Endodermal cell (in vitro differentiated cells): ENCODE data around the gene WDHD1. TPM values are rescaled to one million over a fixed set of nuclear protein-coding genes. Genes with fewer than 3 reads are reported as not detected.
"Not testable (repeated sequence)": the region's sequence is repeated elsewhere in the genome, so short reads cannot be mapped to it uniquely, and the experiment has no call there.

ENCODE experiments used
- DNase-seq: peaks from one replicate; pipeline ENCODE4 v3.0.0-alpha.2; 2017
- H3K27ac ChIP-seq: 2 replicates; pipeline ENCODE4 v1.5.1; 2013; ENCODE audit warnings: mild to moderate bottlenecking, low read depth, low read length, moderate library complexity
- H3K27me3 ChIP-seq: 2 replicates; pipeline ENCODE4 v1.6.1; 2013; ENCODE audit warnings: mild to moderate bottlenecking, low read length, moderate library complexity; ENCODE audit not compliant: insufficient read depth, control insufficient read depth, poor library complexity, severe bottlenecking
- H3K36me3 ChIP-seq: 2 replicates; pipeline ENCODE4 v1.7.0; 2013; ENCODE audit warnings: mild to moderate bottlenecking, low read length, moderate library complexity; ENCODE audit not compliant: control insufficient read depth, insufficient read depth
- H3K4me1 ChIP-seq: one replicate; pipeline ENCODE4 v1.7.0; 2013; ENCODE audit warnings: low read length; ENCODE audit not compliant: control insufficient read depth, insufficient read depth
- H3K4me3 ChIP-seq: 2 replicates; pipeline ENCODE4 v1.5.1; 2013; ENCODE audit warnings: mild to moderate bottlenecking, low read length, moderate library complexity
- H3K9ac ChIP-seq: 2 replicates; pipeline ENCODE4 v1.6.1; 2013; ENCODE audit warnings: mild to moderate bottlenecking, low read length, moderate library complexity; ENCODE audit not compliant: poor library complexity, severe bottlenecking; ENCODE audit errors: extremely low read depth
- H3K9me3 ChIP-seq: 2 replicates; pipeline ENCODE4 v1.6.1; 2013; ENCODE audit warnings: mild to moderate bottlenecking, low read length, moderate library complexity; ENCODE audit not compliant: control insufficient read depth
- H3K27ac Mint-ChIP-seq: 2 replicates; pipeline ENCODE4 v1.8.0; 2020; ENCODE audit warnings: mixed read lengths
- H3K27me3 Mint-ChIP-seq: 2 replicates; pipeline ENCODE4 v1.8.0; 2021; ENCODE audit warnings: mild to moderate bottlenecking, mixed read lengths; ENCODE audit not compliant: insufficient read depth
- H3K36me3 Mint-ChIP-seq: 2 replicates; pipeline ENCODE4 v1.8.0; 2020; ENCODE audit warnings: low read depth, mixed read lengths
- H3K4me1 Mint-ChIP-seq: 2 replicates; pipeline ENCODE4 v1.8.0; 2020; ENCODE audit warnings: mixed read lengths
- H3K4me3 Mint-ChIP-seq: 2 replicates; pipeline ENCODE4 v1.8.0; 2020; ENCODE audit warnings: mild to moderate bottlenecking, moderate library complexity, mixed read lengths
- H3K9me3 Mint-ChIP-seq: 2 replicates; pipeline ENCODE4 v1.8.0; 2020; ENCODE audit warnings: mild to moderate bottlenecking, mixed read lengths
- WGBS, 2 experiments: methylation state at CpG; one replicate each; pipeline versions ENCODE4 v1.1.5 to v1.1.7; 2013; ENCODE audit warnings: missing lambda C conversion rate in 2 of 2, mixed read lengths in 1 of 2; ENCODE audit not compliant: insufficient coverage in 1 of 2, insufficient read length in 1 of 2; 5-methylcytosine and 5-hydroxymethylcytosine counted together
- total RNA-seq, 2 donors: library from RNA; stranded (reverse); fragmentation: NEBNext Ultra II Directional in 1 of 2; extraction: Animal tissue kit (Norgen Biotek cat#: 25700) in 1 of 2; gene quantifications; 2 replicates in 1 of 2; 3 replicates in 1 of 2; pipeline ENCODE4 v1.2.1, GENCODE V29; 2021
- TF ChIP-seq, protein P1 (sequence below): fragments of 200-600 bp; sonication (generic); conservative IDR thresholded peaks from 2 replicates; pipeline ENCODE4 v1.5.0; 2021; ENCODE audit warnings: antibody characterized with exemption, mild to moderate bottlenecking

Gene WDHD1
- total RNA-seq, 2 donors from 2014 or later = 63.4 to 99.3 TPM

DNA sequence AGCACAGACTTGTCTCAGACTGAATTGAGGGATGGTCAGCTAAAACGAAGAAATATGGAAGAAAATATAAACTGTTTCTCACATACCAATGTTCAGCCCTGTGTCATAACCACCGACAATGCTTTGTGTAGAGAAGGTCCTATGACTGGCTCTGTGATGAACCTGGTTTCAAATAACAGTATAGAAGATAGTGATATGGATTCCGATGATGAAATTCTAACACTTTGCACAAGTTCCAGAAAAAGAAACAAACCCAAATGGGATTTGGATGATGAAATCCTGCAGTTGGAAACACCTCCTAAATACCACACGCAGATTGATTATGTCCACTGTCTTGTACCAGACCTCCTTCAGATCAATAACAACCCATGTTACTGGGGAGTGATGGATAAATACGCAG is 16.6 kb upstream of the WDHD1 start:
- no peak overlapping the region for H3K4me3 Mint-ChIP-seq
- no peaks in the 10 kb centered on the region for H3K9me3 Mint-ChIP-seq
- no peaks in the 10 kb centered on the region for H3K9me3 ChIP-seq

GRCh38 chr14:55038708-55039107 is 11.8 kb upstream of the WDHD1 start:
- H3K36me3 Mint-ChIP-seq = peaks cover 65% of the 10 kb centered on the region
- peaks cover 5% of the 10 kb centered on the region for H3K9me3 Mint-ChIP-seq

More for the DNA sequence above, 16.6 kb upstream of the WDHD1 start:
- Histone ChIP-seq H3K27me3 (no peaks in the 10 kb centered on the region), H3K4me1 (no peaks in the 10 kb centered on the region), H3K9ac (no peak overlapping the region), H3K36me3 (peaks cover 38% of the 10 kb centered on the region), H3K4me3 (no peak overlapping the region), H3K27ac (no peak overlapping the region)
- H3K4me1 Mint-ChIP-seq = no peaks in the 10 kb centered on the region
- H3K36me3 Mint-ChIP-seq = peaks cover 40% of the 10 kb centered on the region
- no peak for DNase-seq
- no peak overlapping the region for H3K27ac Mint-ChIP-seq
- TF ChIP-seq, protein P1, sequence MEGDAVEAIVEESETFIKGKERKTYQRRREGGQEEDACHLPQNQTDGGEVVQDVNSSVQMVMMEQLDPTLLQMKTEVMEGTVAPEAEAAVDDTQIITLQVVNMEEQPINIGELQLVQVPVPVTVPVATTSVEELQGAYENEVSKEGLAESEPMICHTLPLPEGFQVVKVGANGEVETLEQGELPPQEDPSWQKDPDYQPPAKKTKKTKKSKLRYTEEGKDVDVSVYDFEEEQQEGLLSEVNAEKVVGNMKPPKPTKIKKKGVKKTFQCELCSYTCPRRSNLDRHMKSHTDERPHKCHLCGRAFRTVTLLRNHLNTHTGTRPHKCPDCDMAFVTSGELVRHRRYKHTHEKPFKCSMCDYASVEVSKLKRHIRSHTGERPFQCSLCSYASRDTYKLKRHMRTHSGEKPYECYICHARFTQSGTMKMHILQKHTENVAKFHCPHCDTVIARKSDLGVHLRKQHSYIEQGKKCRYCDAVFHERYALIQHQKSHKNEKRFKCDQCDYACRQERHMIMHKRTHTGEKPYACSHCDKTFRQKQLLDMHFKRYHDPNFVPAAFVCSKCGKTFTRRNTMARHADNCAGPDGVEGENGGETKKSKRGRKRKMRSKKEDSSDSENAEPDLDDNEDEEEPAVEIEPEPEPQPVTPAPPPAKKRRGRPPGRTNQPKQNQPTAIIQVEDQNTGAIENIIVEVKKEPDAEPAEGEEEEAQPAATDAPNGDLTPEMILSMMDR = no peak
- 92 to 100% methylated on average over 1 to 5 of the region's 5 CpGs for WGBS, 2 experiments
- peaks cover 58% of the 10 kb centered on the region for H3K27me3 Mint-ChIP-seq

GRCh38 chr14:55037995-55038394 is 11.1 kb upstream of the WDHD1 start:
- Mint-ChIP-seq H3K36me3 (peaks cover 61% of the 10 kb centered on the region), H3K27me3 (peaks cover 49% of the 10 kb centered on the region)
- H3K27ac ChIP-seq, H3K27me3 ChIP-seq, H3K4me3 Mint-ChIP-seq, H3K9ac ChIP-seq, DNase-seq, H3K4me1 ChIP-seq, H3K27ac Mint-ChIP-seq, H3K4me1 Mint-ChIP-seq, H3K9me3 Mint-ChIP-seq: not testable (repeated sequence)
- Histone ChIP-seq H3K36me3 (peaks cover 54% of the 10 kb centered on the region), H3K9me3 (peaks cover 11% of the 10 kb centered on the region), H3K4me3 (peak overlapping the region; percentile 18)

More at GRCh38 chr14:55038708-55039107, 11.8 kb upstream of the WDHD1 start:
- no peak overlapping the region for H3K9ac ChIP-seq
- peaks cover 54% of the 10 kb centered on the region for H3K36me3 ChIP-seq
- TF ChIP-seq, protein P1 = no peak
- Mint-ChIP-seq H3K4me1 (no peaks in the 10 kb centered on the region), H3K27me3 (peaks cover 56% of the 10 kb centered on the region), H3K4me3 (no peak overlapping the region), H3K27ac (no peak overlapping the region)
- H3K9me3 ChIP-seq = peaks cover 11% of the 10 kb centered on the region
- no peak overlapping the region for H3K4me3 ChIP-seq
- no peak overlapping the region for H3K27ac ChIP-seq
- DNase-seq = no peak
- no peaks in the 10 kb centered on the region for H3K27me3 ChIP-seq
- no peaks in the 10 kb centered on the region for H3K4me1 ChIP-seq

- Histone ChIP-seq H3K9me3 (no peaks in the 10 kb centered on the region), H3K36me3 (peaks cover 40% of the 10 kb centered on the region), H3K27me3 (no peaks in the 10 kb centered on the region), H3K27ac (no peak overlapping the region), H3K9ac (no peak overlapping the region), H3K4me3 (peak overlapping the region; percentile 59), H3K4me1 (peaks cover 3% of the 10 kb centered on the region)
- Mint-ChIP-seq H3K27ac (no peak overlapping the region), H3K9me3 (no peaks in the 10 kb centered on the region), H3K4me1 (peaks cover 37% of the 10 kb centered on the region), H3K36me3 (peaks cover 26% of the 10 kb centered on the region), H3K27me3 (no peaks in the 10 kb centered on the region), H3K4me3 (peak overlapping the region; percentile 3)
- TF ChIP-seq, protein P1 = no peak
- no peak for DNase-seq
- 21 to 25% methylated on average over 1 to 2 of the region's 2 CpGs for WGBS, 2 experiments
Measured at GRCh38 chr14:55031190-55031589, 4.3 kb upstream of the WDHD1 start.
